Breast epithelium (tissue), 4 donors: Measurements from ENCODE around the gene PRKAA2. TPM values are rescaled to one million over a fixed set of nuclear protein-coding genes. Genes with fewer than 3 reads are reported as not detected.

Source experiments
- DNase-seq, 2 donors: peaks; one replicate each; pipeline ENCODE4 v3.0.0-alpha.2; 2019; ENCODE audit warnings: low spot score in 2 of 2
- H3K27ac ChIP-seq, 2 donors: fragments of 200-600 bp; sonication (generic) in 1 of 2; one replicate each; pipeline ENCODE4 v1.5.1; 2016 to 2019; ENCODE audit warnings: mild to moderate bottlenecking in 1 of 2
- H3K27me3 ChIP-seq, 2 donors: fragments of 200-600 bp; sonication (generic) in 1 of 2; one replicate each; pipeline versions ENCODE4 v1.5.1 to v1.6.0; 2017 to 2019; ENCODE audit warnings: control low read depth in 1 of 2, mild to moderate bottlenecking in 1 of 2
- H3K36me3 ChIP-seq: fragments of 200-600 bp; one replicate; pipeline ENCODE4 v1.5.1; 2019
- H3K4me1 ChIP-seq, 2 donors: fragments of 200-600 bp; sonication (generic); one replicate each; pipeline ENCODE4 v1.5.1; 2016 to 2019; ENCODE audit warnings: control low read depth in 1 of 2
- H3K4me3 ChIP-seq, 3 donors: fragments of 200-600 bp; sonication (generic); 1 replicate in 2 of 3; 2 replicates in 1 of 3; pipeline ENCODE4 v1.5.1; 2016 to 2019; ENCODE audit warnings: mild to moderate bottlenecking in 3 of 3, moderate library complexity in 2 of 3
- H3K9me3 ChIP-seq, 2 donors: fragments of 200-600 bp; sonication (generic) in 1 of 2; one replicate each; pipeline ENCODE4 v1.5.1; 2016 to 2019; ENCODE audit warnings: control low read depth in 1 of 2
- POLR2A ChIP-seq: fragments of 450-650 bp; IDR thresholded peaks from one replicate; pipeline ENCODE4 v1.6.1; 2016; ENCODE audit warnings: antibody characterized with exemption, mild to moderate bottlenecking, moderate library complexity
- POLR2AphosphoS5 ChIP-seq, 3 donors: sonication (generic); formaldehyde crosslinking; IDR thresholded peaks; one replicate each; pipeline ENCODE4 v1.6.1; 2017; ENCODE audit warnings: antibody characterized with exemption in 3 of 3
- intact Hi-C: fragments of 100-400 bp; cut with DNase I; formaldehyde crosslinking; loops from one replicate; pipeline ENCODE4 v1.15.1; 2023; ENCODE audit warnings: low total_unique reads
- total RNA-seq, 3 donors: library from RNA; depleted of rRNA; stranded (reverse); fragments of >200 nt; gene quantifications; one replicate each; pipeline ENCODE4 v1.1.0, GENCODE V29; 2016
- TF ChIP-seq, protein P1 (sequence below), 3 donors: fragments of 450-650 bp; IDR thresholded peaks; one replicate each; pipeline ENCODE4 v1.5.1; 2016 to 2017; ENCODE audit warnings: antibody characterized with exemption in 3 of 3, mild to moderate bottlenecking in 3 of 3, moderate library complexity in 3 of 3

The PRKAA2 gene
- total RNA-seq, 3 donors from 2014 or later, result 2.4 to 11.8 (median 6.6) TPM

DNA sequence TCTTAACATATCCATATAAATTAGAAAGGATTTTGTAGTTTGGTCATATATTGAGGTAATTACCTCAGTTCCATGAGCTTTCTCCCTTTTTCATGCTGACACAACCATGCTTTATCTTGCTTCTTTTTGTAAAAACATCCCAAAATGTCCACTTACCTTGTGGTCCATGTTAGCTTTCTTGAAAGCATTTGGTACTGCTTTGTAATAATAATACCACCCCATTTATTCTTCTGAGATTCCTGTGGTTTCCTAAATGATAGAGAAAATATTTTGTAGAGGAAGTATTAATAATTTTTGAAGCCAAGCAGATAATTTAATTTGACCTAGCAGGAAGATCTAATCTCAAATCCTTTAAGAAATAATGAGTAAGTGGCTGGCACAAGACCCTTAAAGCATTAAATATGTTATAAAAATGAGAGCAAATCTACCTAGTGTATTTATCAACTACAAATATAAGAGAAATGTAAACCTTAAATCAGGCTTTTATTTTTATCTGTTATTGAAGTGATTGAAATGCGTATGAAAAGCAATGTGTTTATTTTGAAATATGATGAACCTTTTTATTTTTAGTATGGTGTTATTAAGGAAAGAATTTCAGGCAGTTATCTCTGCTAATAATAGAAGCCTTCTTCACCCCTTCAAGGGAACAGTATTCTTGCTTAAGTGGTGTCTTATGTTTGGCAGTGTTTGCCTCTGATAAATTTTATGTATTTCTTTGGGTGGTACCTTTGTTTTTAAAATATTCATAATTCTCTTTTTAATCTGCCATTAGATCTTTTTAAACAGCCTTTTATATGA lies 9.2 kb downstream of the PRKAA2 start:
- H3K4me3 ChIP-seq, result no peak overlapping the region
- H3K27me3 ChIP-seq, result no peaks in the 10 kb centered on the region
- intact Hi-C loops, result no loop called here
- H3K9me3 ChIP-seq, result peaks cover 0 to 13% of the 10 kb centered on the region in 2 donors
- DNase-seq, result no peak
- TF ChIP-seq POLR2A, result no peak
- TF ChIP-seq, protein P1, sequence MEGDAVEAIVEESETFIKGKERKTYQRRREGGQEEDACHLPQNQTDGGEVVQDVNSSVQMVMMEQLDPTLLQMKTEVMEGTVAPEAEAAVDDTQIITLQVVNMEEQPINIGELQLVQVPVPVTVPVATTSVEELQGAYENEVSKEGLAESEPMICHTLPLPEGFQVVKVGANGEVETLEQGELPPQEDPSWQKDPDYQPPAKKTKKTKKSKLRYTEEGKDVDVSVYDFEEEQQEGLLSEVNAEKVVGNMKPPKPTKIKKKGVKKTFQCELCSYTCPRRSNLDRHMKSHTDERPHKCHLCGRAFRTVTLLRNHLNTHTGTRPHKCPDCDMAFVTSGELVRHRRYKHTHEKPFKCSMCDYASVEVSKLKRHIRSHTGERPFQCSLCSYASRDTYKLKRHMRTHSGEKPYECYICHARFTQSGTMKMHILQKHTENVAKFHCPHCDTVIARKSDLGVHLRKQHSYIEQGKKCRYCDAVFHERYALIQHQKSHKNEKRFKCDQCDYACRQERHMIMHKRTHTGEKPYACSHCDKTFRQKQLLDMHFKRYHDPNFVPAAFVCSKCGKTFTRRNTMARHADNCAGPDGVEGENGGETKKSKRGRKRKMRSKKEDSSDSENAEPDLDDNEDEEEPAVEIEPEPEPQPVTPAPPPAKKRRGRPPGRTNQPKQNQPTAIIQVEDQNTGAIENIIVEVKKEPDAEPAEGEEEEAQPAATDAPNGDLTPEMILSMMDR (IDR thresholded peaks at IDR 0.05), result no peak
- no peak for TF ChIP-seq POLR2AphosphoS5 (IDR thresholded peaks at IDR 0.05)
- H3K4me1 ChIP-seq, result no peaks in the 10 kb centered on the region
- H3K27ac ChIP-seq, result no peak overlapping the region
- H3K36me3 ChIP-seq, result no peaks in the 10 kb centered on the region

DNA sequence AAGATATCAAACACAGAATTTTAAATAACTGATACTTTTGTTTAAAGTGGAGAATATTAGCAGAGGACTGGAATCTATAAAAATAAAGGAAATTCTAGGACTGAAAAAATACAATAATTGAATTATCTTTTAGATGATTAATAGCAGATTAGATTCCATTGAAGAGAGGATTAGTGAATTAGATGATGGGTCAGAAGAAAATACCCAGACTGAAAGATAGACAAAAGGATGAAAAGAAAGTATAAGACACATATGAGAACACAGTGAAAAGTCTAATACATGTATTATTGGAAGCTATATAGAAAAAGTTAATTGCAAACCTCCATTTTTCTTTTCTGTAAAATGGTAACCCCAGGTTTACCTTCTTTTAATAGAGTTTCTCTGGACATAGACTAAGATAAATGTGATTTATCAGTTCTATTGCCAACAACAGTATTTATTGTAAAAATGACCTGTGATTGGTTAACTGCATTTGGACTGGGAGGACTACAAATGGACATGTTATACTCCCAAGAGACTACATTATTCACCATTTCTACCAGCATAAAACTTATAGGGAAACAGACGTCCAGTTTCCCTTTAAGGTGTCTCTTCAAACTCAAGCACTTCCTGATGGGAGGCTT lies 11.0 kb downstream of the PRKAA2 start:
- no peak for DNase-seq
- H3K4me1 ChIP-seq, result no peaks in the 10 kb centered on the region
- peaks cover 0 to 13% of the 10 kb centered on the region in 2 donors for H3K9me3 ChIP-seq
- no peak overlapping the region for H3K4me3 ChIP-seq
- no peaks in the 10 kb centered on the region for H3K27me3 ChIP-seq
- H3K36me3 ChIP-seq, result no peaks in the 10 kb centered on the region
- H3K27ac ChIP-seq, result no peak overlapping the region
- intact Hi-C loops, result no loop called here
- TF ChIP-seq POLR2A (no peak), POLR2AphosphoS5 (IDR thresholded peaks at IDR 0.05) (no peak)
- TF ChIP-seq, protein P1 (IDR thresholded peaks at IDR 0.05), result no peak

DNA sequence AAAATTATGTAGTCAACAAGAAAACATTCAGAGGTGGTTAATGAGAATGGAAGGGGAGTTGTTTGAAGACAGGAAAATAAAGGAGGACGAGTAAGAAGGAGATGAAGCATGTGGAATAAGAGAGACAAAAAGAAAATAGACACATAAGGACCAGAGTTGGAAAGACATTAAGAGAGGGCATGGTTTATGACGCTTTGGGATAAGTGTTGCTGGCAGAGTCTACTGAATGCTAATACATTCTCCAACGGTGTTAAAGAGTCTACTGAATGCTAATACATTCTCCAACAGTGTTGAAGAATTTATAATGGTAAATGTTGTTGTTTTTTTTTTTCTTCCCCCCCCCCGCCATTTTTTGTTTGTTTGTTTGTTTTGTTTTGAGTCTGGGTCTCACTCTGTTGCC lies 13.1 kb downstream of the PRKAA2 start:
- TF ChIP-seq, protein P1 (IDR thresholded peaks at IDR 0.05), result no peak
- TF ChIP-seq POLR2AphosphoS5 (IDR thresholded peaks at IDR 0.05) (no peak), POLR2A (no peak)
- Histone ChIP-seq H3K27me3 (no peaks in the 10 kb centered on the region), H3K9me3 (peaks cover 0 to 13% of the 10 kb centered on the region in 2 donors), H3K4me3 (no peak overlapping the region), H3K27ac (no peak overlapping the region), H3K36me3 (no peaks in the 10 kb centered on the region), H3K4me1 (no peaks in the 10 kb centered on the region)
- no peak for DNase-seq
- intact Hi-C loops, result no loop called here

DNA sequence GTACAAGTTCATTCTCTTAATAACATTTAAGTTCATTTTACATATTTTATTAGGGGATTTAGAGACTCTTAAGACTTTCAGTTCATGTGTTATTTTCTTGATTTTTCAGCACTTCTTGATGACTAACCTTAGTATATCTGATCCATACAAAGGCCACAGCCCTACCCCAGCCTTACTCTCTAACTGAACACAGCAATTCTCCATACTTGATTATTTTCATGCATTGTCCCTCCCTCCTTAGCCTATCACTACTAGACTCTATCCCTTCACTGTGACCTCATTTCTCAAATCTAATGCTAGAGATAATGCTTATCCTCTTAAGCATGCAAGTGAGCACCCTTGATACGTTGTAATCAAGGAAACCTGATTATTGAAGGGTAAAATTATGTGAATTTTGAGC lies 15.2 kb downstream of the PRKAA2 start:
- Histone ChIP-seq H3K36me3 (no peaks in the 10 kb centered on the region), H3K4me1 (no peaks in the 10 kb centered on the region), H3K27me3 (no peaks in the 10 kb centered on the region), H3K9me3 (peaks cover 0 to 13% of the 10 kb centered on the region in 2 donors), H3K27ac (no peak overlapping the region), H3K4me3 (no peak overlapping the region)
- no peak for DNase-seq
- TF ChIP-seq, protein P1 (IDR thresholded peaks at IDR 0.05), result no peak
- TF ChIP-seq POLR2A, result no peak
- TF ChIP-seq POLR2AphosphoS5 (IDR thresholded peaks at IDR 0.05), result no peak
- intact Hi-C loops, result no loop called here

DNA sequence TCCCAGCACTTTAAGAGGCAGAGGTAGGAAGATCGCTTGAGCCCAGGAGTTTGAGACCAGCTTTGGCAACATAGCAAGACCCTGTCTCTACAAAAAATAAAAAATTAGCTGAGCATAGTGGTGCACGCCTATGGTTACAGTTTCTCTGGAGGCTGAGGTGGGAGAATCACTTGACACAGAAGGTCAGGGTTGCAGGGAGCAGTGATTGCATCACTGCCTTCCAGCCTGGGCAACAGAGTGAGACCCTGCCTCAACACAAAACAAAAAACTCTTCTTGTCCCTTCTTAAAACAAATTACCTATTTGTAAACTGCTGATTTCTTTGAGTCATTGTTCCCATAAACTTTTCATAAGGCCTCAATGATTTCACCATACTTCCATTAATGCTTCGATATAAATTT lies 18.7 kb downstream of the PRKAA2 start:
- intact Hi-C loops, result no loop called here
- TF ChIP-seq POLR2A, result no peak
- no peak for TF ChIP-seq POLR2AphosphoS5 (IDR thresholded peaks at IDR 0.05)
- DNase-seq, result no peak
- no peaks in the 10 kb centered on the region for H3K4me1 ChIP-seq
- no peaks in the 10 kb centered on the region for H3K36me3 ChIP-seq
- no peak overlapping the region for H3K4me3 ChIP-seq
- H3K27me3 ChIP-seq, result no peaks in the 10 kb centered on the region
- no peak overlapping the region for H3K27ac ChIP-seq
- no peaks in the 10 kb centered on the region for H3K9me3 ChIP-seq
